ENCODE results near the gene FYCO1. TPM values are rescaled to one million over a fixed set of nuclear protein-coding genes. Genes with fewer than 3 reads are reported as not detected.

The FYCO1 gene
- total and polyA plus RNA-seq, 2 of the 8 experiments (the other 6 are each of a cell fraction or from before 2014, with no cell fraction given): 4.8 to 10.8 TPM

GRCh38 chr3:45972534-45973402 is 22.9 kb downstream of the FYCO1 start:
- DNase-seq (ENCODE audit: low read depth in 1 of 2, low spot score in 2 of 2): no peak
- no peak overlapping the region for H2BK20ac ChIP-seq (ENCODE audit: low read length)

More at GRCh38 chr3:45972534-45973402, 22.9 kb downstream of the FYCO1 start:
- H3K56ac ChIP-seq (replicated peaks; ENCODE audit: insufficient read length, low read depth, low read length): no peak overlapping the region
- ChIA-PET POLR2A (ENCODE audit: partially characterized antibody) (no interaction called here), CTCF (ENCODE audit: partially characterized antibody) (interaction anchor here (0.5 to 1.3 kb wide), 5 partner anchors 9 to 313 kb away, joined by 3 to 4 read pairs (median 3); partner anchors contain the start of gene CCR1)
- H3K79me2 ChIP-seq (ENCODE audit: control insufficient read depth in 1 of 2, insufficient read depth in 2 of 2, low read length in 2 of 2): no peaks in the 10 kb centered on the region
- H2BK12ac ChIP-seq (ENCODE audit: low read depth, low read length): no peak overlapping the region
- no peak overlapping the region for H2BK5ac ChIP-seq (ENCODE audit: low read depth, low read length)
- H4K91ac ChIP-seq (replicated peaks; ENCODE audit: insufficient read length, low read length): no peak overlapping the region
- no peaks in the 10 kb centered on the region for H3K4me1 ChIP-seq (replicated peaks in 1 of 4; ENCODE audit: control insufficient read depth in 3 of 4, insufficient read depth in 4 of 4, low read length in 3 of 4)
- no peak overlapping the region for H2AK5ac ChIP-seq (ENCODE audit: low read depth, low read length)
- H3K4me3 ChIP-seq (ENCODE audit: extremely low read depth in 1 of 4, insufficient read depth in 2 of 4, low read depth in 3 of 4, low read length in 4 of 4): no peak overlapping the region
- no peak overlapping the region for H3K27ac ChIP-seq (ENCODE audit: low read depth, low read length)
- no peak overlapping the region for H3K18ac ChIP-seq (ENCODE audit: extremely low read depth, low read length)
- H3K4ac ChIP-seq (replicated peaks; ENCODE audit: insufficient read length, low read depth, low read length): no peak overlapping the region
- H4K20me1 ChIP-seq (replicated peaks in 1 of 2; ENCODE audit: control insufficient read depth in 1 of 2, insufficient read depth in 2 of 2, low read length in 2 of 2): peaks cover 0 to 4% of the 10 kb centered on the region in 2 experiments
- FAIRE-seq: no peak
- H3K9me3 ChIP-seq (ENCODE audit: insufficient read depth in 2 of 2, low read depth in 1 of 2, low read length in 1 of 2): no peaks in the 10 kb centered on the region
- 93% methylated on average over 6 of the region's 6 CpGs; no CpG with 5 or more reads in 1 of the 2 experiments for WGBS, 2 experiments (ENCODE audit: extremely low coverage in 1 of 2, insufficient coverage in 1 of 2, insufficient read length in 1 of 2, insufficient replicate concordance in 2 of 2, low coverage in 1 of 2, low lambda C conversion rate in 2 of 2, missing lambda C conversion rate in 1 of 2)
- H3K4me2 ChIP-seq (ENCODE audit: insufficient read depth in 1 of 2, low read depth in 2 of 2, low read length in 2 of 2): no peak overlapping the region
- H3K23ac ChIP-seq (ENCODE audit: insufficient read length): no peak overlapping the region
- TF ChIP-seq TBP (IDR thresholded peaks at IDR 0.05; ENCODE audit: low read depth, low read length) (no peak), POU5F1 (IDR thresholded peaks at IDR 0.05; ENCODE audit: low read depth, low read length) (no peak), RXRA (IDR thresholded peaks at IDR 0.05; ENCODE audit: insufficient read depth, low read depth, low read length) (no peak), GABPA (IDR thresholded peaks at IDR 0.05; ENCODE audit: borderline replicate concordance, insufficient read depth, low read length) (no peak), CEBPB (IDR thresholded peaks at IDR 0.05; ENCODE audit: low read depth, low read length) (no peak), HDAC2 (IDR thresholded peaks at IDR 0.05; ENCODE audit: borderline replicate concordance in 1 of 2, low read depth in 2 of 2, low read length in 2 of 2) (no peak), USF2 (IDR thresholded peaks at IDR 0.05; ENCODE audit: low read length) (no peak)
- no peaks in the 10 kb centered on the region for H3K79me1 ChIP-seq (ENCODE audit: low read depth, low read length)
- no peak overlapping the region for H3K14ac ChIP-seq (ENCODE audit: insufficient read length)
- no peak overlapping the region for H4K8ac ChIP-seq (ENCODE audit: extremely low read depth, insufficient read depth, low read length)
- no peak overlapping the region for H4K5ac ChIP-seq (ENCODE audit: insufficient read length, low read depth, low read length)
- no peak overlapping the region for H2BK120ac ChIP-seq (replicated peaks; ENCODE audit: low read depth, low read length)
- H3K23me2 ChIP-seq (ENCODE audit: low read depth, low read length): no peaks in the 10 kb centered on the region
- peaks cover 10 to 51% (median 35%) of the 10 kb centered on the region in 4 experiments; a peak in 7 of 8 replicates for H3K36me3 ChIP-seq (ENCODE audit: control insufficient read depth in 2 of 4, insufficient read depth in 4 of 4, low read length in 3 of 4)
- H3K27me3 ChIP-seq (replicated peaks in 1 of 4; ENCODE audit: control insufficient read depth in 3 of 4, extremely low read depth in 1 of 4, insufficient read depth in 3 of 4, low read length in 3 of 4): no peaks in the 10 kb centered on the region
- H2BK15ac ChIP-seq (ENCODE audit: low read length): no peak overlapping the region
- H3K9ac ChIP-seq (replicated peaks in 1 of 4; ENCODE audit: extremely low read depth in 1 of 4, low read depth in 3 of 4, low read length in 3 of 4): no peak overlapping the region
- H2AFZ ChIP-seq (ENCODE audit: low read length): no peak overlapping the region
